ENCODE results near the gene RFC3. TPM values are rescaled to one million over a fixed set of nuclear protein-coding genes. Genes with fewer than 3 reads are reported as not detected.

The RFC3 gene
- total and polyA plus RNA-seq, 2 experiments from 2014 or later = 6.8 to 14.2 TPM

GRCh38 chr13:33789066-33789606 is 28.8 kb upstream of the RFC3 start:
- WGBS (ENCODE audit: low lambda C conversion rate, missing lambda C conversion rate) = 91% methylated on average over 1 of the region's 1 CpG

DNA sequence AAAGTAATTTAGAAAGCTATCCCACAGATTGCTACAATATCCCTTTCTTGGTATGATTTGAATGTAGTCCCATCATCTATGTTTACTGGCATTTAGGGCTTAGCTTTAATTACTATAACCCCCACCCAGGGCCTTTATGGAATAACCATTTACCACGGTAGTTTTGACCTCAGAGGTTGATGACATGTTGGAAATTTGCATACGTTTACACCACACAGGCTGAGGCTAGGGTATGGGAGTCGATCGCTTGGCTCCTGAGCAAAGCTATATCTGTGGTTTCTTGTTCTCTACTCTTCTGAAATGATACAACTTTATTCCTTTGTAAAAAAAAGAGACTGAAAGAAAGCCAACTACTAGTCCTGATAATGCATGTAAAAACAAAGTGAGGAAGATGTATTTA is 28.2 kb upstream of the RFC3 start:
- Histone ChIP-seq H3K36me3 (replicated peaks; ENCODE audit: insufficient read depth, low read depth) (no peaks in the 10 kb centered on the region), H3K27me3 (no peaks in the 10 kb centered on the region), H3K9me2 (replicated peaks; ENCODE audit: insufficient read depth) (no peaks in the 10 kb centered on the region), H3K4me2 (no peak overlapping the region), H3K4me3 (no peak overlapping the region), H3K4me1 (ENCODE audit: insufficient read depth) (peaks cover 3% of the 10 kb centered on the region), H3K27ac (no peak overlapping the region), H4K20me1 (ENCODE audit: insufficient read depth, poor library complexity, severe bottlenecking) (no peaks in the 10 kb centered on the region), H3K79me2 (no peaks in the 10 kb centered on the region), H3K9me3 (ENCODE audit: low read depth) (no peaks in the 10 kb centered on the region), H2AFZ (no peak overlapping the region)
- no peak for DNase-seq (ENCODE audit: low spot score)
- no peak for TF ChIP-seq CTCF (IDR thresholded peaks at IDR 0.05; ENCODE audit: poor library complexity)
- TF ChIP-seq EZH2phosphoT487 (IDR thresholded peaks at IDR 0.05; ENCODE audit: low read depth, severe bottlenecking, unreplicated experiment) = no peak
- no peak for TF ChIP-seq EZH2 (IDR thresholded peaks at IDR 0.05; ENCODE audit: borderline replicate concordance)
- WGBS (ENCODE audit: low lambda C conversion rate, missing lambda C conversion rate) = 54% methylated on average over 4 of the region's 4 CpGs

More at GRCh38 chr13:33789066-33789606, 28.8 kb upstream of the RFC3 start:
- H3K4me3 ChIP-seq = no peak overlapping the region
- H2AFZ ChIP-seq = no peak overlapping the region
- no peaks in the 10 kb centered on the region for H3K9me3 ChIP-seq (ENCODE audit: low read depth)
- H4K20me1 ChIP-seq (ENCODE audit: insufficient read depth, poor library complexity, severe bottlenecking) = no peaks in the 10 kb centered on the region
- H3K79me2 ChIP-seq = no peaks in the 10 kb centered on the region
- H3K27ac ChIP-seq = no peak overlapping the region
- no peak overlapping the region for H3K4me2 ChIP-seq
- no peaks in the 10 kb centered on the region for H3K9me2 ChIP-seq (replicated peaks; ENCODE audit: insufficient read depth)
- no peaks in the 10 kb centered on the region for H3K27me3 ChIP-seq
- DNase-seq (ENCODE audit: low spot score) = no peak
- TF ChIP-seq EZH2phosphoT487 (IDR thresholded peaks at IDR 0.05; ENCODE audit: low read depth, severe bottlenecking, unreplicated experiment) = no peak
- no peak for TF ChIP-seq EZH2 (IDR thresholded peaks at IDR 0.05; ENCODE audit: borderline replicate concordance)
- TF ChIP-seq CTCF (IDR thresholded peaks at IDR 0.05; ENCODE audit: poor library complexity) = no peak
- H3K4me1 ChIP-seq (ENCODE audit: insufficient read depth) = peaks cover 3% of the 10 kb centered on the region
- no peaks in the 10 kb centered on the region for H3K36me3 ChIP-seq (replicated peaks; ENCODE audit: insufficient read depth, low read depth)

DNA sequence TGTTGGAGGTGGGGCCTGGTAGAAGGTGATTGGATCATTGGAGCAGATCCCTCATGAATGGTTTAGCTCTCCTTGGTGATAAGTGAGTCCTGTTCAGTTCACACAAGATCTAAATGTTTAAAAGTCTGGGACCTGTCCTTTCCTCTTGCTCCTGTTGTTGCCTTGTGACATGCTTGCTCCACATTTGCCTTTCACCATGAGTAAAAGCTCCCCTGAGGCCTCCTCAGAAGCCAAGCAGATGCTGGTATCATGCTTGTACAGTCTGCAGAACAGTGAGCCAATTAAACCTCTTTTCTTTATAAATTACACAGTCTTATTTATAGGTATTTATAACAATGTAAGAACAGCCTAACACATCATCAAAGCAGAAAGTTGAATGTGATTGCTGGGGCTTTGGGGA is 24.2 kb upstream of the RFC3 start:
- H4K20me1 ChIP-seq (ENCODE audit: insufficient read depth, poor library complexity, severe bottlenecking) = no peaks in the 10 kb centered on the region
- H3K79me2 ChIP-seq = no peaks in the 10 kb centered on the region
- H3K4me3 ChIP-seq = no peak overlapping the region
- H3K27ac ChIP-seq = no peak overlapping the region
- H3K4me2 ChIP-seq = no peak overlapping the region
- TF ChIP-seq EZH2phosphoT487 (IDR thresholded peaks at IDR 0.05; ENCODE audit: low read depth, severe bottlenecking, unreplicated experiment) = no peak
- no peak for TF ChIP-seq EZH2 (IDR thresholded peaks at IDR 0.05; ENCODE audit: borderline replicate concordance)
- no peak for TF ChIP-seq CTCF (IDR thresholded peaks at IDR 0.05; ENCODE audit: poor library complexity)
- H3K27me3 ChIP-seq = no peaks in the 10 kb centered on the region
- H3K36me3 ChIP-seq (replicated peaks; ENCODE audit: insufficient read depth, low read depth) = no peaks in the 10 kb centered on the region
- no peaks in the 10 kb centered on the region for H3K4me1 ChIP-seq (ENCODE audit: insufficient read depth)
- DNase-seq (ENCODE audit: low spot score) = no peak
- no peaks in the 10 kb centered on the region for H3K9me3 ChIP-seq (ENCODE audit: low read depth)
- no peaks in the 10 kb centered on the region for H3K9me2 ChIP-seq (replicated peaks; ENCODE audit: insufficient read depth)
- no peak overlapping the region for H2AFZ ChIP-seq

DNA sequence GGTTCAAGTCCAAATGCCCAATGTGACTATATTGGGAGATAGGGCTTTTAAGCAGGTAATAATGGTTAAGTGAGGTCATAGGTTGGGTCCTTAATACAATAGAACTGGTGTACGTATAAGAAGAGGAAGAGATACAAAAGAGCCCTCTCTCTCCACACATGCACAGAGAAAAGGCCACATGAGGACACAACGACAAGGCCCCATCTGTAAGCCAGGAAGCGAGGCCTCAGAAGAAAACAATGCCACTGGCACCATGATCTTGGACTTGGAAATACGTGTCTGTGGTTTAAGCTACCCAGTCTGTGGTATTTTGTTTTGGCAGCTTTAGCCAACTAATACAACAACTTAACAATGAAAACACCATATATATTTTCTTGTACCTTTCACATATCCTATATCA is 23.4 kb upstream of the RFC3 start:
- no peaks in the 10 kb centered on the region for H3K9me2 ChIP-seq (replicated peaks; ENCODE audit: insufficient read depth)
- no peaks in the 10 kb centered on the region for H3K79me2 ChIP-seq
- H3K4me2 ChIP-seq = no peak overlapping the region
- H4K20me1 ChIP-seq (ENCODE audit: insufficient read depth, poor library complexity, severe bottlenecking) = no peaks in the 10 kb centered on the region
- no peak overlapping the region for H2AFZ ChIP-seq
- 90% methylated on average over 4 of the region's 4 CpGs for WGBS (ENCODE audit: low lambda C conversion rate, missing lambda C conversion rate)
- H3K4me3 ChIP-seq = no peak overlapping the region
- no peak for TF ChIP-seq EZH2phosphoT487 (IDR thresholded peaks at IDR 0.05; ENCODE audit: low read depth, severe bottlenecking, unreplicated experiment)
- no peak for TF ChIP-seq EZH2 (IDR thresholded peaks at IDR 0.05; ENCODE audit: borderline replicate concordance)
- TF ChIP-seq CTCF (IDR thresholded peaks at IDR 0.05; ENCODE audit: poor library complexity) = no peak
- no peaks in the 10 kb centered on the region for H3K9me3 ChIP-seq (ENCODE audit: low read depth)
- H3K36me3 ChIP-seq (replicated peaks; ENCODE audit: insufficient read depth, low read depth) = no peaks in the 10 kb centered on the region
- no peaks in the 10 kb centered on the region for H3K4me1 ChIP-seq (ENCODE audit: insufficient read depth)
- H3K27ac ChIP-seq = no peak overlapping the region
- no peak for DNase-seq (ENCODE audit: low spot score)
- H3K27me3 ChIP-seq = no peaks in the 10 kb centered on the region
